ENCODE measurements around the gene ALPP.
"Not testable (repeated sequence)": the region's sequence is repeated elsewhere in the genome, so short reads cannot be mapped to it uniquely, and the experiment has no call there.

GRCh38 chr2:232423407-232423806, 44.9 kb downstream of the ALPP start:
- TF ChIP-seq POLR2A (IDR thresholded peaks at IDR 0.05; ENCODE audit: low read depth); CTCF (IDR thresholded peaks at IDR 0.05); POLR2AphosphoS5 (IDR thresholded peaks at IDR 0.05); EP300 (IDR thresholded peaks at IDR 0.05): not testable (repeated sequence)

Measured in esophagus muscularis mucosa (tissue), 4 donors.